DMS153 treated with DMSO at 0.1 percent for 48 hours (cell line): ENCODE results near the gene MMRN2.
A peak's percentile ranks its signal among the peaks of the same experiment; 100 is the strongest.
"Not testable (repeated sequence)": the region's sequence is repeated elsewhere in the genome, so short reads cannot be mapped to it uniquely, and the experiment has no call there.

Experiments used
- DNase-seq: peaks from one replicate; lab custom pipeline; 2025; ENCODE audit not compliant: unreplicated experiment; lab: John Stamatoyannopoulos, UW

The MMRN2 gene

DNA sequence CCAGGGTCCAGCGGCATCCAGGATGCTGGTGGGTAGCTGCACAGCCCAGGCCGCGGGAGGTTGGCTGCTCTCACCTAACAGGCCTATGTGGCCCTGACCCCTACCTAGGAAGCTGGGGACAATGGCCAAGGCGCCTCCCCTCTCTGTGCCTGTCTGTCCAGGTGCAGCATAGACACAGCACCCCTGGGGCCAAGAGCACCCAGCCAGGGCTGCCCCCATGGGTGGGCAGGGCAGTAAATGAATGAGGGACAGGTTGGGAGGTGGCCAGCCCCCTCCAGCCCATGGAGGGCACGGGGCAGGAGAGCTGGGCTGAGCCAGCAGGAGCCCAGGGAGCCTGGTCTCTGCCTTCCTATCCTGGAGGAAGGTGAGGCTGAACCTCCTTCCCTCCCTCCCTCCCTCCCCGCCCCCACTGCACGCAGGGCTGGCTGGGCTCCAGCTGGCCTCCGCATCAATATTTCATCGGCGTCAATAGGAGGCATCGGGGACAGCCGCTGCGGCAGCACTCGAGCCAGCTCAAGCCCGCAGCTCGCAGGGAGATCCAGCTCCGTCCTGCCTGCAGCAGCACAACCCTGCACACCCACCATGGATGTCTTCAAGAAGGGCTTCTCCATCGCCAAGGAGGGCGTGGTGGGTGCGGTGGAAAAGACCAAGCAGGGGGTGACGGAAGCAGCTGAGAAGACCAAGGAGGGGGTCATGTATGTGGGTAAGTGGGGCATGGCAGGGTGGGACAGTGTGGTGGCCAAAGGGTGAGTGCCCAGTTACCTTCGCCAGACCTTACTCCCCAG is 893 bp upstream of the MMRN2 start, which contains the start of gene SNCG:
Gene SNCG, plus strand, starts transcription at position 484 of the 785 bp plus-strand sequence. Its CDS starts 99 bp downstream, at position 583.
- DNase-seq = peak; percentile 32

DNA sequence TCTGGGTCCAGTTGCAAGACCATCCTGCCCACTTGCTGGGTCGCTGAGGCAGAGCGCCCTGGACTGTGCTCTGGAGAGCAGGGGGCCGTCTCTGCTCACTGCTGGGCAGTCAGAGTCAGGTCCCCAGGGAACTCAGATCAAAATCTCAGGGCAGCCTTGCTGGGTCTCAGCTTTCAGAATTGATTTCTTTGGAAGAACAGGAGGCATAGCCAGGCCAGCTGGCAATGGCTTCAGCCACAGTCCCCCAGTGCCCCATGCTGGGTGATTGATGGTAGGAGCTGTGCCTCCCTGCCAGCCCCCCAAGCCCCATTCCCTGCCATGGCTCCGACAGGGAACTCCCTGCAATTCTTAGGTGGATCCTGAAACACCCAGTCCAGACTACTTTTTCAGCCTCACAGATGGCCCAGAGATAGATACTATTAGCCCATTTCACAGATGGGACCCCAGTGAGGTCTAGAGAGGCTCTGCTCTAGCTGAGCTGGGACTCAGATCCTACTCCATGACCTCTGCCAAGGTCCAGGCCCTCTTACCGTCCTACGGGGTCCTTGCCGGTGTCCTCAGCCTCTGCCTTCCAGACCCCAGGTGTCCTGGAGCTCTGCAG is 467 bp downstream of the MMRN2 start:
- DNase-seq = no peak

DNA sequence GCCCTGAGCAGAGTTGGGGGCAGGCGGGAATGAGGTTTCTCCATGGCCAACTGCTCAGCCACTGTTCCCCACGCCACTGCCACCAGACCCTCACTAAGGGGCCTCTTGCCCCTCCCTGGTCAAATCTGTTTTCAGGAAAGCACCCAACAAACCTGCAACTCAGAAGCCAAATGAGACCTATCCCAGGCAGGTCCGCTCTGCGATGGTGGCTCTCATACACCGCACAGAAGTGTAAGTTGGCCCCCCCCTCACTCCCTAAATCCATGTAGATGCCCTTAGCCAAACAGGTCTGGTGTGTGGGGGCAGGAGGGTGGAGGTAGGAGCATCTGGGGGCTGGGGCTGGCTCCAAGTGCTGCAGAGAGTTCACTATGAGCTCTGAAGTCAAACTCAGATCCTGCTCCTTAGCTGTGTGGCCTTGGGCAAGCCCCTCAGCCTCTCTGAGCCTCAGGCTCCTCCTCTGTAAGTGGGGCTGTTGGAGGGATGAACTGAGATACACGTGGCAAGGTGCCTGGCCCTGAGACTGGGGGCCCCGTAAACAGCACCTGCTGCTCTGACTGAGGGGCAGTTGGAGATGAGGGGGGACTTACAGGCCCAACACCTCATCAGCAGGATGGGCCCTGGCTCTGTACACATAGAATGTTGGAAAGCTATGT is 1.1 kb downstream of the MMRN2 start:
- DNase-seq = no peak

- no peak for DNase-seq
Observed at GRCh38 chr10:86955501-86956194, 1.8 kb downstream of the MMRN2 start.

DNA sequence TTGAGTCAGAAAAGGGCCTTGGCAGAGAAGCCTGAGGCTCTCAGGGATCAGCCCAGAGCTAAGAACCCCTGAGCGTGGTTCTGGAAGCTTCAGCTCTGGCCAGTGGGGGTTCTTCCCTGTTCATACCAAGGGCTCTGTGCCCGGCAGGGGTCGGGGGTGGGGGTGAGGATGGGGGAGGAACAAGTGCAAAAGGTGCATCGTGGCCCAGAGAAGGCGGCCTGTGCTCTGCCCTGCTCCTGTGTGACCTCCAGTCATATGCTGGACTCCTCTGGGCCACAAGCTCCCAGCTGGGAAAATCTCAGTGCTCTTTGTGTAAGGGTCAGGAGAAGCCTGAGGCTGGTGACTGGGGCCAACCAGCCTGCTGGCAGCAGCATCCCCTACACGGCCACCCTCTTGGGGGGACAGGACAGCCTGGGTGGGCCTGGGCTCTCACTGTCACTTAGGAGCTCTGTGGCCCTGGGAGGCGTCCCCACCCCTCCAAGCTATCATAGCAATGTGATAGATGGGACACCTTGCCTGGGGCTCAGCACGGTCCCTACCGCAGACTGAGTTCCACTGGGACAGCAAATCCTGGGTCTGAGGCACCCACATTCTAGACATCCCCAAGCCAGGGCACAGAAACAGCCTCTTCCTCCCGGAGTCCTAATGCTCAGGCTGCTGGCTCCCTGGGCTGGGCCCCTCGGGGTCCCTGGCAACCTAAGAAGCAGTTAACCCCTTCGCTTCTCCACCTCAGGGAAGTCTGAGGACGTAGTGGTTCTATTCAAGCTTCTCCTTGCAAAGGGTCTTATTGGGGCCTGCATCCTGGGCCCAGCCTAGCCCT is 2.5 kb downstream of the MMRN2 start:
- DNase-seq = no peak

GRCh38 chr10:86953747-86954680 is 3.4 kb downstream of the MMRN2 start:
- no peak for DNase-seq

DNA sequence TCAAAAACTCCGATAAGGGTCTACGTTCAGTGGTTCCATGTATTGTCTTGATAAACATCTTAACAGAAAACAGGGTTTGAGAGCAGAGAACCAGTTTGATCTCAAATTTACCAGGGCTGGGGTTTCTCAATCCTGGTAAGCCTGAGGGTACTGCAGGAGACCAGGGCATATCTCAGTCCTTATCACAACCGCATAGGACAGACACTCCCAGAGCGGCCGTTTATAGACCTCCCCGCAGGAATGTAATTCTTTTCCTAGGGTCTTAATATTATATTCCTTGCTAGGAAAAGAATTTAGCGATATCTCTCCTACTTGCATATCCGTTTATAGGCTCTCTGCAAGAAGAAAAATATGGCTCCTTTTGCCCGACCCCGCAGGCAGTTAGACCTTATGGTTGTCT is 4.7 kb downstream of the MMRN2 start:
- not testable (repeated sequence) for DNase-seq

DNA sequence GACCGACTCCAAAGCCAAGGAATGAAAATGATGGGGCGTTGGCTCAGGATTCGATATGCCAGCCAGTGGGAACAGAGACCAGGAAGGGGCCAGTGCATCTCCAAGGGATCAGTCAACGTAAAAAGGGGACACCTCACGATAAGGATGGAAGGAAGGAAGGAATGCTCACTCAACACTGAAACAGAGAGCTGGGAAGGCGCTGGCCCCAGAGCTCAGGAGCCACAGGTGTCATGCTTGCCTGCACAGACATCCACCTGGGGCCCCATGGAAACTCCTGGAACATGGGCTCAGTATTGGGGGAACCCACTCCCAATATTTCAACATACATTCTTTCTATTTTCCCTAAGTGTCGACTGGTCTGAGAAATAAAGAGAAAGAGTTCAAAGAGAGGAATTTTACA is 5.3 kb downstream of the MMRN2 start:
- no peak for DNase-seq

DNA sequence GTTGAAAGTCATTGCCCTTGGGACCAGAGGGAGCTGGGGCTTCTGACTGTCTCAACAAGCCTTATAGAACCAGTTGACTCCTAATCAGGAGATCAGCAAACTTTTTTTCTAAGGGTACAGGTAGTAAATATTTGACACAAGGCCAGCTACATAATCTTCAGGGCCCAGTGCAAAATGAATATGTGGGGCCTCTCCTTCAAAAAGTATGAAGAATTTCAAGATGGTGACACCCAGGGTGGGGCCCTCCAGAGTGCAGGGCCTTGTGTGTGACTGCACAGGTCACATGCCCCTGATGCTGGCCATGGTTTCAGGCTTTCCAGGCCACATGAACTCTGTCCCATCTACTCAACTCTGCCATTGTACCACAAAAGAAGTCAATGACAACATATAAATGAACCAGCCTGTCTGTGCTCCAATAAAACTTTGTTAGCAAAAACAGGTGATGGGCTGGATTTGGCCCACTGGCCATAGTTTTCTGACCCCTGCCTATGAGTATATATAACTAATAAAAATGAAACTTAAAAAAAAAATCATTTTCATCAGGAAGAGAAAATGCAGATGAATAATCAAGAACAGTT is 6.1 kb downstream of the MMRN2 start:
- no peak for DNase-seq

- DNase-seq = no peak
Observed at GRCh38 chr10:86950349-86950748, 7.1 kb downstream of the MMRN2 start.

DNA sequence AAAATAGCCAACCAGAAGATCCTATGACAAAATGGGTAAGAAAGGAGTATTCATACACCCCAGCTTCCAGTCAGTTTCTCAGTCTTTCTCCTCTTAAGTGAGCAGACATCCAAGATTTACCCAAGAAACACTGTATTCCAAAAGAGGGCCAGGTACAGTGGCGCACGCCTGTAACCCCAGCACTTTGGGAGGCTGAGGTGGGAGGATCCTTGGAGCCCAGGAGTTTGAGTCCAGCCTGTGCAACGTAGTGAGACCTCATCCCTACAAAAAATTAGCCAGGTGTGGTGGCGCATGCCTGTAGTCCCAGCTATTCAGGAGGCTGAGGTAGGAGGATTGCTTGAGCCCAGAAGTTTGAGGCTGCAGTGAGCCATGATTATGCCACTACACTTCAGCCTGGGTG is 9.6 kb downstream of the MMRN2 start:
- not testable (repeated sequence) for DNase-seq

DNA sequence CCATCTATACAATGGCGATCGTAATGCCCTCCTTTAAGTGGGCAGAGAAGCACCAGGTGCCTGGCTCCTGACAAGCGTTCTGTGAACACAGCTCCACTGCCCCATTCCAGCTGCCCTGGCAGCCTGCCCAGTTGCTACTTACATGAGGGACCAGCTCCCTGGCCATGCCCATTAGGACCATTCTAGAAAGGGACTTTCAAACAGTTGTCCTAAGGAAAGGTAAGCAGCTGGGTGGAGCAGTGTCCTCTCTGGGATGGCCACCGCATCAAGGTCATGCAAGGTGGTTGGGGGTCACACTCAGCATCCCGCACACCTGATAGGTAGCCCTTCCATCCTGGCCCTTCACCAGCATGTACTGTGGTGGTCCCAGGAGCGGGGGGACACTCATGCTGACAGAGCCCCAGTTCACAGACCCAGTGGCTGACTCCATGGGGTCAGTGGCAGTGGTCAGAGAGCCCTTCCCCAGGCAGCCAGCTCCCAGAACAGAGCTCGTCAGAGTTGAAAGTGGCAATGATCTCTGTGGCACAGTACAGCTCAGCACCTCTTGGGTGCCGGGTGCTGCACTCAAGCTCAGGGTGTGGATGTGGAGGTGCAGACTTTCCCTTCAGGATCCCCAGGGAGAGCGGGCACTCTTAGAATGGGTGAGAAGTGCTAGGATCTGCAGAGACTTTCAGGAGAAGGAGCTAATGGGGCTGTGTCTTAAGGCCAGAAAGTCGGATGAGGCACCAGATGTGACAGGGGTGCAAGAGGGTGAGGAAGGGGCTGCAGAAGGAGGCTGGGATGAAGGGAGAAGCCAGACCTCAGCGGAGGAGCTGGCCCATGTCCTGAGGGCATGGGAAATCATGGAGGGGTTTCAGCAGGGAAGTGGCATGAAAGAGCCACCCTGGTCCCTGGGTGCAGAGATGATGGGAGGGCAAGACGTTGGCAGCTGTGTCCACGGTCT is 10.9 kb downstream of the MMRN2 start:
- peak; percentile 6 for DNase-seq

DNA sequence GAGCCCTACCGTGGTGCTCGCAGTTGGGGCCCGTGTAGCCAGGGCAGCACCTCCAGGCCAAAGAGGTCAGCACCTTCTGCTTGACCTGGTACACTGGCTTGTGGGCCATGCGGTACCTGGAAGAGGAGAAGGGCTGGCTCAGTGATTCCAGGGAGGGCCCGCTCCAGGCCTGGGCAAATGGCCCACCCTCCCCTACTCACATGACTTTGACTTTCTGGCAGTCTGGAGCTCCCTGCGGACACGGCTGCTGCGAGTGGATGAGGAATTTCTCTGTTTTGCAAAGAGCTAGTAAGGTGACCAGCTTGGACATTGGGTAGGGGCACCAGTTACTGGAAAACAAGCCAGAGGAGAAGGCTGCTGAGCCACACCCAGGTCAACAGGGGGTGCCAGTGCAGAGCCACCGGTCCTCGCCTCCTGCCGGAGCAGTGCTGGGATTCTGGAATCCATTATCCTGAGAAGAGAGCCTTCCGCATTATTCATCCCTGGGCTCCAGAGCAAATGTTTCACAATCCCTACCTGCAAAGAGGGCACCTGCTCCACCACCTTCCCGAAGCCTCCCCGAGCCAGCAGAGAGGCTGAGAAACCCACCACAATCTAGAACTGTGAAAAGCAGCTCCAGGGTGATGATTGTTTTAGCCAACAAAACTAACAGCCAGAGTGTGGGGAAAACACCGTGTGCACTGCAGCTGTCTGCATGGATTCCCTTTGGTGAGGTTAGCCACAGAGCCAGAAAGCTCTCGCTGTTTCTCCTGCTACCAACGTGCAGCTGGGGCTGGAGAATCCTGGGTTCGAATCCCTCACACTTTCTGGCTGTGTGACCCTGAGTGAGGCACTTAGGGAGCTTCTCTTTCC is 11.8 kb downstream of the MMRN2 start:
- DNase-seq = no peak

- DNase-seq = no peak
Observed at GRCh38 chr10:86944907-86945306, 12.5 kb downstream of the MMRN2 start.

GRCh38 chr10:86944471-86944870 is 12.9 kb downstream of the MMRN2 start:
- DNase-seq = no peak

DNA sequence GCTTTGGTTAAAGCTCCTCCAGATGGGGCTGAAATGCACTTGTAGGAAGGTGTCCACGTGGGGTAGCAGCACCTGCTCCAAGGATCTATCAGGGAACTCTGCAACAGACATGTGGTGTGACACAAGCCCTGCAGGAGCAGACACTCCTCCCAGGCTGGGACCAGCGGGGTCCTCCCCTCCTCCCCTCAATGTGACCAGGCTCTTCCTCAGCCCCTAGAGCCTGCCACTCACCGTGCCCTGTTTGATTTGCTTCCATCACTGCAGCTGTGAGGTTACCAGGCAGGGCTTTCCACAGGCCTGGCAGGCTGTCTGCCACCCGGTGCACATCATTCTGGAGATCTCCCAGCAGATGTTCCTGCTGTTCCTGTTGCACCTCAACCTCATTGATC is 13.4 kb downstream of the MMRN2 start:
- no peak for DNase-seq

DNA sequence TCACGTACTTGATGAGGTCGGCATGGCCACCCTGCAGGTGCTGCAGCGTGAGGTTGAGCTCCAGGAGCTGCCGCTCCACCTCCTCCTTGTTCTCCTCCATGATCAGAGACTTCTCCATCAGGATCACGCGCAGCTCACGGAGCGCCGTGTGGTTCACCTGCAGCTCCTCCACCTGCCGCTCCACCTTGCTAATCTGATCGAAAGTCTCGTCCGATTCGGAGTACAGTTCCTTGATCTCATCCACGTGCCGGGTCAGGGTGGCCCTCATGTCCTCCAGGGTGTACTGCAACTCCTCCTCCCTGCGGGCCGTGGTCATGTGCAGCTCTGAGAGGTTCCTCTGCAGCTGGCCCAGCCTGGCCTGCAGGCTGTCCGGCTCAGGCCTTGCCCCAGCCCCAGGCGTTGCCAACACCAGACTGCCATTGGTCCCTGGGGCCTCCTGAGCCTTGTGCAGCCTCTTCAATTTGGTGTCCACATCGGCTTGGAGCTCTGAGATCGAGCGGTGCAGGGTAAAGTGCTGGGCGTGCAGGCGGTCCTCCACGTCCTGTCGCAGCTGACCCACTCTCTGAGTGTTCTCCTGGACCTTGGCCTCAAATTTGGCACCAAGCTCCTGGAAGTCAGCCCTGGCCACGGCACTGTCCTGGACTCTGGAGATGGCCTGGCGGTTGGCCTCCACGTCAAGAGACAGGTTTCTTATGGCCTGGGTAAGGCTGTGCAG is 13.9 kb downstream of the MMRN2 start:
- no peak for DNase-seq
